MV-4-11 (cell line): ENCODE data around the gene LTC4S.

Experiments used
- DNase-seq: peaks from one replicate; lab custom pipeline; 2025; lab: John Stamatoyannopoulos, UW

LTC4S gene

DNA sequence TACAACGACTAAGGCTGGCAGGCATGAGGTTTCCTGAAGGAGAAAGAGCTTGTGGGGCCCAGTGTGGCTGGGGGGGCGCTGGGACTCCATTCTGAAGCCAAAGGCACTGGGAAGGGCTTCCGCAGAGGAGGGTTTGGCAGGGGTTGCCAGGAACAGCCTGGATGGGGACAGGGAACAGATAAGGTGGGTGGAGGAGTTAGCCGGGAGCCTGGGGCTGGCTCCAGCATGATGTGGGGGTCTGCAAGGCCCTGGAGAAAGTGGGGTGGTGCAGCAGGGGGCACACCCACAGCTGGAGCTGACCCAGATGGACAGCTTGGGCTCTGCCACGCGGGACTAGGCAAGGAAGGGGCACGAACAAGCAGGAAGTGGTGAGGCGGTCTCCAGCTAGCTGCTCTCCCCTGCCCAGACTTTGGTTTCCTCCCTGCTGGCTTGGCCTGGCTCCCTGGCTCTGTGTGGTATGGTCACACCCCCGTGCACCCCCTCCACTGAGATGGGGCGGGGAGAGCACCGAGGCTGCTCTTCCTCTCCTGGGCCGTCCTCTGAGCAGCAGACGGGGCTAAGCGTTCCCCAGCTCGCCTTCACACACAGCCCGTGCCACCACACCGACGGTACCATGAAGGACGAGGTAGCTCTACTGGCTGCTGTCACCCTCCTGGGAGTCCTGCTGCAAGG lies at the start of gene LTC4S:
Gene LTC4S (plus strand): TSS at position 519 of the 672 bp plus-strand sequence. CDS start 95 bp downstream, at position 614.
- peak; percentile 95 for DNase-seq

DNA sequence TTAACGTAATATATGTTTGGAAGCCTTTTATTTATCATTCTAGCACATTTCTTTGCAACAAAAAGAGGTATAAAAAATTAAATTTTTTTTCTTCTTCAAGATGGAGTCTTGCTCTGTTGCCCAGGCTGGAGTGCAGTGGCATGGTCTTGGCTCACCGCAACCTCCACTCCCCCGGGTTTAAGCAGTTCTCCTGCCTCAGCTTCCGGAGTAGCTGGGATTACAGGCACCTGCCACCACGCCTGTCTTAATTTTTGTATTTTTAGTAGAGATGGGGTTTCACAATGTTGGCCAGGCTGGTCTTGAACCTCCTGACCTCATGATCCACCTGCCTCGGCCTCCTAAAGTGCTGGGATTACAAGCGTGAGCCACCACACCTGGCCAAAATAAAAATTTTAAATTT lies 49.7 kb upstream of the LTC4S start:
- peak; percentile 30 for DNase-seq

DNA sequence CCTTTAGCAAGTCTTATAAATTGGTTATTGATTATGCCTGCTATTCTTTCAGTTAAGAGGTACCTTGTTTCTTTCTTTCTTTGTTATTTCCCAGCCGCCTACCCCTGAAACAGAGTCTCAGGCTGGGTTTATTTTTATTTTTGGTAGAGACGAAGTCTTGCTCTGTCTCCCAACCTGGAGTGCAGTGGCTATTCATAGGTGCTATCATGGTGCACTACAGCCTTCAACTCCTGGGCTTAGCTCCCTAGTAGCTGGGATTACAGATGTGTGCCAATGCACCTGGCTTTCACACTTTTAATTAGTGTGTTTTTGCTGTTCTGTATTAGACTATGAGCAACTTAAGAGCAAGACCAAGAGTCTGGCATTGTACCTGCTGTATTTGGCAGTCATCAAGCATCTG lies 46.9 kb upstream of the LTC4S start:
- DNase-seq, result no peak

DNA sequence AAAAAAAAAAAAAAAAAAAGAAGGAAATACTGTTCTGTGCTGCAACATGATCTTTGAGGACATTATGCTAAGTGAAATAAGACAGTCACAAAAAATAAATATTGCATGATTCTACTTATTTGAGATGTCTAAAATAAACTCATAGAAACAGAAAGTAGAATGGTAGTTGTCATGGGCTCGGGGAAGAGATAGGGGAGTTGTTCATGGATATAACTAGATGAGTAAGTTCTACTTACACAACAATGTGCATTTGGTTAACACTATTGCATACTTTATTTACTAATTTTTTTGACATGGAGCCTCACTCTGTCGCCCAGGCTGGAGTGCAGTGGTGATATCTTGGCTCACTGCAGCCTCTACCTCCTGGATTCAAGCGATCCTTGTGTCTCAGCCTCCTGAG lies 46.0 kb upstream of the LTC4S start:
- DNase-seq, result peak; percentile 62

GRCh38 chr5:179749857-179750508 lies 43.8 kb upstream of the LTC4S start:
- DNase-seq, result no peak

DNA sequence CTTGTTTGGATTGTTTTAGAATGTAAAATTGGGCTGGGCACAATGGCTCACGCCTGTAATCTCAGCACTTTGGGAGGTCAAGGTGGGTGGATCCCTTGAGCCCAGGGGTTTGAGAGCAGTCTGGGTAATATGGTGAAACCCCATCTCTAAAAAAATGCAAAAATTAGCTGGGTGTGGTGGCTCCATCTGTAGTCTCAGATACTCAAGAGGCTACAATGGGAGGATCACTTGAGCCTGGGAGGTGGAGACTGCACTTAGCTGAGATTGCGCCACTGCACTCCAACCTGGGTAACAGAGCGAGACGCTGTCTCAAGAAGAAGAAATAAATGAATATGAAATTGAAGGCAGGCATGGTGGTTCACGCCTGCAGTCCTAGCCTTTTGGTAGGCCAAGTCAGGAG lies 39.8 kb upstream of the LTC4S start:
- no peak for DNase-seq

GRCh38 chr5:179755022-179755421 lies 38.8 kb upstream of the LTC4S start:
- no peak for DNase-seq

DNA sequence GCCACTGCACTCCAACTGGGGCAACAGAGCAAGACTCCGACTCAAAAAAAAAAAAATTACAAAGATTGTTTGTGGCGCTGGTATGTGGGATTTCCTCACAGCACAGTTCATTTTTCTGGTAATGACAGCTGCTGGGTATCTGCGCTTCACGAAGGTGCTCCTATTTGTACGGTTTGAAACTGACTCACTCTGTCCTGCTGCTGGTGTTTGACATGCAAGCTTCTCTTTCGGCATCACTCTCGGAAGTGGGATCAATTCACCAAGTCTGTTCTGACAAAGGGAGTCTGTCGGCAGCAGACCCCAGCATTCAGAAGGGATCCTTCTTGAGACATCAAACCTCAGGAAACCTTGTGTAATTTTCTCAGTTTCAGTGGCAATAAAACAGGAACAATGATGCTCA lies 34.8 kb upstream of the LTC4S start:
- peak; percentile 99 for DNase-seq

- peak; percentile 66 for DNase-seq
These were observed 33.9 kb upstream of the LTC4S start for GRCh38 chr5:179759581-179760551.

- DNase-seq, result peak; percentile 86
These were observed 31.6 kb upstream of the LTC4S start for GRCh38 chr5:179762079-179762780.

- no peak for DNase-seq
These were observed 31.0 kb upstream of the LTC4S start for GRCh38 chr5:179762781-179763176.

- peak; percentile 60 for DNase-seq
These were observed 30.4 kb upstream of the LTC4S start for GRCh38 chr5:179763215-179763945.

GRCh38 chr5:179764056-179764455 lies 29.7 kb upstream of the LTC4S start:
- no peak for DNase-seq

- DNase-seq, result peak; percentile 79
These were observed 28.4 kb upstream of the LTC4S start for GRCh38 chr5:179765400-179765799.

- no peak for DNase-seq
These were observed 27.6 kb upstream of the LTC4S start for GRCh38 chr5:179766021-179766725.

- peak; percentile 35 for DNase-seq
These were observed 26.9 kb upstream of the LTC4S start for GRCh38 chr5:179766726-179767455.

DNA sequence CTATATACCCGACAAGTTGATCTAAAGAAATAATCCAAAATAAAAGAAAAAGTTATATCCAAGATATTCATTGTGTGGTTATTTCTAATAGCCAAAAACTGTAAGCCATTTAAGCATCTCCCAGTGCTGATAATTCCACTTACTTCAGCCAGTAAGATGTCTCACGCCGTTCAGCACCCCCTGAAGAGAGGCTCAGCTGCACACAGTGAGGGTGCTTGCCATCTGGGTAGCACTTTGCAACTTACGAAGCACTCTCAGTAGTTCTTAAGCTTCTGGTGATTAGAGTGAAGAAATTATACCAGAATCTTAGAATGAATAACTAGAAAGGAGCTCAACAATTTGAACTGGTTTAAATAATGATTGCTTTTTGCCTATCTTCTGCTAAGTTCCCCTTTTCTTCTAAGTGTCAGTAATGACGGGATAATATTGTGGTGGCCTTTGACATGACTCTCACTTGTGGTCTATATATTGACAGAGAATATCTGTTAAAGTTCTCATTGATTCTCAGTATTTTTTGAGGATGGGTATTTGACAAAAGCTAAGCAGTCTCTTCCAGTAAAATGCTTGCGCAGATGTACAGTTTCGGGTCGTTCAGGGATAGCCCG lies 26.2 kb upstream of the LTC4S start:
- peak; percentile 69 for DNase-seq

DNA sequence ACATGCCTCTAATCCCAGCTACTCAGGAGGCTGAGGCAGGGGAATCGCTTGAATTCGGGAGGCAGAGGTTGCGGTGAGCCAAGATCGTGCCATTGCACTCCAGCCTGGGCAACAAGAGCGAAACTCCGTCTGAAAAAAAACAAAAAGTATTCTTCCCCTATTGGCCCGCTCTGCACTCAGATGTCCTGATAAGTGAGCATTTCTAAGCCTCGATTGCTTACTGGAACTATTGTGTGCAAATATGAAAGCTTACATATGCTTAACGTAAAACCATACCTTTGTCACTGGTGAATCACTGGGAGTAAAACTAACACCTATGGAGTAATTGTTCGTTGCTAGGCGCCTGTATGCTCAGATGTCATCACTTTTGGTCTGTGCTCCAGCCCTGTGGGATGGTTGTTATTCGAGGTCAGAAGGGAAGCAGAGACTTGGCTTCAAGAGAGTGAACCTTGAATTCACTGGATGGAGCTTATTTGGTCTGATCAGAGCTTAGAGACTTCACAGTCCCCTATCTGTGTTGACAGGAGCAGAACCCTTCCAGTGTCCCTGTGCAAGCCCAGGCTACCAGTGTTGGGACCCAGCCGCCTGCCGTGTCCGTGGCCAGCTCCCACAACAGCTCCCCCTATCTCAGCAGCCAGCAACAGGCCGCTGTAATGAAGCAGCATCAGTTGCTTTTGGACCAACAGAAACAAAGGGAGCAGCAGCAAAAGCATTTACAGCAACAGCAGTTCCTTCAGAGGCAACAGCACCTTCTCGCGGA lies 25.3 kb upstream of the LTC4S start:
- DNase-seq, result no peak

DNA sequence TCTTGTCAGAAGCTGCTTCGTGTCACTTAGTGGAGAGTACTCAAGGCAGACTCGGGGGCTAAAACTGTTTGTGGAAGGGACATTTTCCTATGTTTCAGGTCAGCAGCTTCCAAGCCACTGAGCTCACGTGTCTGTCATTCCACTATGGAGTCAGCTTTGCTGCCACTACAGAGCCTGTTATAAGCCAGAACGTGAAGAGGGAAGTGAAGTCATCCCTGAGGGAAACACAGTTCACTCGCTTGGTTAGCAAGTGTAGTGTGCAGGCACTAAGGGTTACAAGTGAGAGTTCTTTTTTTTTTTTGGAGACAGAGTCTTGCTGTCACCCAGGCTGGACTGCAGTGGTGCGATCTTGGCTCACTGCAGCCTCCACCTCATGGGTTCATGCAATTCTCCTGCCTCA lies 24.5 kb upstream of the LTC4S start:
- DNase-seq, result peak; percentile 67
